GM12864 (cell line): ENCODE results near the gene MOGAT3.
"Not testable (repeated sequence)": the region's sequence is repeated elsewhere in the genome, so short reads cannot be mapped to it uniquely, and the experiment has no call there.

ENCODE experiments used
- DNase-seq: peaks from one replicate; pipeline ENCODE4 v3.0.0-alpha.2; 2011; ENCODE audit warnings: low read depth
- H3K4me3 ChIP-seq: 2 replicates; pipeline ENCODE4 v1.5.1; 2011; ENCODE audit warnings: mild to moderate bottlenecking, low read depth, low read length, control low read depth
- TF ChIP-seq, protein P1 (sequence below): IDR thresholded peaks from 2 replicates; pipeline ENCODE4 v1.5.1; 2011; ENCODE audit warnings: low read depth, mild to moderate bottlenecking, moderate library complexity, low read length, control low read depth, inconsistent platforms; ENCODE audit errors: missing control alignments

Gene MOGAT3

DNA sequence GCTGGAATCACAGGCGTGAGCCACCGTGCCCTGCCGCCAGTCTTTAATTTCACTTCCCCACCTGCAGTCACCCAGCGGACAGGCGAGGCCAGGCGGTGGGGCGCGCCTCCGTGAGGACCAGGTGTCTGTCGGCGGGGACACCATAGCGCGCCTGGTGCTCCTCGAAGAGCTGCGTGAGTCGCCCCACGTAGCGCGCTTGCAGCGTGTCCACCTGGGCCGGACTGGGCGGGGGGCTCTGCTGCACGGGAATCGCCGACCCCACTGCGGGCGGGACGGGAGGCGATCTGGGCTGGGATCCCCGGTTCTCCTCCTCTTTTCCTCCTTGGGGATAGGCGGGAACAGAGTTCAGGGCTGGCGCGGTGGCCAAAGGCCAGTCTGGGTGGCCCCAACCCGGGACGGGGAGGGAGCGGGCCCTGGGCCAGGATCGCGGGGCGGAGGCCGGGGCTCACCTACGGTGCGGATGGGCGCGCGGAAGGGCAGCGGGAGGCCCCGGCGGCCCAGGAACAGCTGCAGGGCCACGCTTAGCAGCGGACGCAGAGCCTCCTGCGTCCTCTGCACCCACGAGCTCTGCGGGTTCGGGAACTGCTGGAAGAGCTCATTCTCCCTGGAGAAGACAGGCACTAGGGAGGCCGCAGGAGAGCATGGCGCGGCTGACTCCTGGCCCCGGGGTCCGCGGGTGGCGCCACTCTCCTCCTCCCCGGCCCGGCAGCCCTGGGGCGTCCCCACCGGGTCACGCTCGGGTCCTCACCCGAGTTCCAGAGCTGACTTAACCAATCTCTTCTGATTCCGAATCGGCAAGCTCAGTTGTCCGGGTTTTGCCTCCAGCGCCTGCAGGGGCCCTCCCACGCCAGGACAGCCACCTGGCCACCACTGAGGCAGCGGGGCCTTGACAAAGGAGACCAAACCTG lies 1.1 kb upstream of the MOGAT3 start:
- H3K4me3 ChIP-seq = no peak overlapping the region
- DNase-seq = no peak
- TF ChIP-seq, protein P1, sequence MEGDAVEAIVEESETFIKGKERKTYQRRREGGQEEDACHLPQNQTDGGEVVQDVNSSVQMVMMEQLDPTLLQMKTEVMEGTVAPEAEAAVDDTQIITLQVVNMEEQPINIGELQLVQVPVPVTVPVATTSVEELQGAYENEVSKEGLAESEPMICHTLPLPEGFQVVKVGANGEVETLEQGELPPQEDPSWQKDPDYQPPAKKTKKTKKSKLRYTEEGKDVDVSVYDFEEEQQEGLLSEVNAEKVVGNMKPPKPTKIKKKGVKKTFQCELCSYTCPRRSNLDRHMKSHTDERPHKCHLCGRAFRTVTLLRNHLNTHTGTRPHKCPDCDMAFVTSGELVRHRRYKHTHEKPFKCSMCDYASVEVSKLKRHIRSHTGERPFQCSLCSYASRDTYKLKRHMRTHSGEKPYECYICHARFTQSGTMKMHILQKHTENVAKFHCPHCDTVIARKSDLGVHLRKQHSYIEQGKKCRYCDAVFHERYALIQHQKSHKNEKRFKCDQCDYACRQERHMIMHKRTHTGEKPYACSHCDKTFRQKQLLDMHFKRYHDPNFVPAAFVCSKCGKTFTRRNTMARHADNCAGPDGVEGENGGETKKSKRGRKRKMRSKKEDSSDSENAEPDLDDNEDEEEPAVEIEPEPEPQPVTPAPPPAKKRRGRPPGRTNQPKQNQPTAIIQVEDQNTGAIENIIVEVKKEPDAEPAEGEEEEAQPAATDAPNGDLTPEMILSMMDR = no peak

- H3K4me3 ChIP-seq = no peak overlapping the region
- DNase-seq = no peak
- TF ChIP-seq, protein P1 = no peak
These were observed 353 bp downstream of the MOGAT3 start for GRCh38 chr7:101200504-101200861.

- not testable (repeated sequence) for H3K4me3 ChIP-seq, DNase-seq
These were observed 1.3 kb downstream of the MOGAT3 start for GRCh38 chr7:101199522-101199921.

GRCh38 chr7:101198476-101198875 lies 2.4 kb downstream of the MOGAT3 start:
- DNase-seq = no peak
- TF ChIP-seq, protein P1 = no peak
- no peak overlapping the region for H3K4me3 ChIP-seq

GRCh38 chr7:101197991-101198390 lies 2.8 kb downstream of the MOGAT3 start:
- DNase-seq = no peak
- TF ChIP-seq, protein P1 = no peak

DNA sequence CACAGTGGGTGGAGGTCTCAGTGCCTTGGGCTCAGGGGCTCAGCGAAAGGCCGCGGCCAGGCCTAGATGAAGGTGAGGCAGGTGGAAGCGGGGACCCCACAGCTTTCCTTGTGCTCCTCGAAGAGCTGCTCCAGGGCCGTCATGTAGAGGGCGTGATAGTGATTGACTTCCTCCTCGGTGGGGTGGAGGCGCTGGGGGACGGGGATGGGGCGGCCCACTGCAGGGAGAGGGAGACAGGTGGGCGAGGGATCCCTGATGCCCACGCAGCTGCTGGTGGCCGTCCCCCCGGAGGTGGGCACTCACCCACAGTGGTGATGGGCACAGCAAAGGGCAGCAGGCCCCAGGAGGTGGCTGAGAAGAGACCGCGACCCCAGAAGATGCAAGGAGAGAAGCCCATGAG lies 5.0 kb downstream of the MOGAT3 start:
- no peak overlapping the region for H3K4me3 ChIP-seq
- TF ChIP-seq, protein P1 = no peak
- no peak for DNase-seq

More at GRCh38 chr7:101197991-101198390, 2.8 kb downstream of the MOGAT3 start:
- H3K4me3 ChIP-seq = no peak overlapping the region

- no peak for DNase-seq
- H3K4me3 ChIP-seq = no peak overlapping the region
- TF ChIP-seq, protein P1 = no peak
These were observed 11.7 kb downstream of the MOGAT3 start for GRCh38 chr7:101189109-101189508.
